PC-9 (cell line): ENCODE results near the gene CEP44. TPM values are rescaled to one million over a fixed set of nuclear protein-coding genes. Genes with fewer than 3 reads are reported as not detected.

Experiments
- BruUV-seq: library from RNA; stranded (reverse); fragments of 400-500 nt; replicated peaks from 2 replicates; lab custom pipeline; 2021; lab: Mats Ljungman, UMichigan
- CTCF ChIA-PET: fragments of 300-600 bp; sonication (Branson Sonifier 250); formaldehyde crosslinking; loops from one replicate; lab custom pipeline; 2022; ENCODE audit warnings: antibody characterized with exemption; lab: Charles Lee
- POLR2A ChIA-PET: fragments of 300-600 bp; sonication (Branson Sonifier 250); formaldehyde crosslinking; loops from one replicate; lab custom pipeline; 2022; ENCODE audit warnings: antibody characterized with exemption; ENCODE audit not compliant: unreplicated experiment; lab: Charles Lee
- DNase-seq, 2 experiments: peaks; one replicate each; pipeline versions ENCODE4 v3.0.0 to v3.0.0-alpha.2; 2015 to 2022; ENCODE audit warnings: mixed read lengths in 1 of 2
- H2AFZ ChIP-seq: fragments of 200-600 bp; sonication (generic); 2 replicates; pipeline ENCODE4 v1.8.1; 2017; ENCODE audit warnings: antibody characterized with exemption
- H3F3A ChIP-seq: fragments of 200-600 bp; sonication (generic); 2 replicates; pipeline ENCODE4 v1.8.1; 2017; ENCODE audit warnings: antibody characterized with exemption, mild to moderate bottlenecking, low read depth; ENCODE audit not compliant: insufficient read depth
- H3K27ac ChIP-seq: fragments of 200-600 bp; sonication (generic); 2 replicates; pipeline ENCODE4 v1.6.1; 2016; ENCODE audit warnings: mixed run types
- H3K27me3 ChIP-seq: fragments of 200-600 bp; sonication (generic); 2 replicates; pipeline ENCODE4 v1.6.1; 2016; ENCODE audit warnings: low read depth, mixed run types; ENCODE audit not compliant: insufficient read depth
- H3K36me3 ChIP-seq: fragments of 200-600 bp; sonication (generic); 2 replicates; pipeline ENCODE4 v1.6.1; 2016; ENCODE audit warnings: low read depth, mixed run types
- H3K4me1 ChIP-seq: fragments of 200-600 bp; sonication (generic); replicated peaks from 2 replicates; pipeline ENCODE4 v1.6.1; 2016; ENCODE audit warnings: mixed run types; ENCODE audit not compliant: insufficient read depth
- H3K4me2 ChIP-seq: fragments of 200-600 bp; sonication (generic); 2 replicates; pipeline ENCODE4 v1.6.1; 2017; ENCODE audit warnings: mixed run types
- H3K4me3 ChIP-seq: fragments of 200-600 bp; sonication (generic); 2 replicates; pipeline ENCODE4 v1.6.1; 2016; ENCODE audit warnings: mixed run types
- H3K79me2 ChIP-seq: fragments of 200-600 bp; sonication (generic); 2 replicates; pipeline ENCODE4 v1.6.1; 2017; ENCODE audit warnings: low read depth, mixed run types
- H3K9me2 ChIP-seq: fragments of 200-600 bp; sonication (generic); 2 replicates; pipeline ENCODE4 v1.8.1; 2017; ENCODE audit warnings: mild to moderate bottlenecking; ENCODE audit not compliant: insufficient read depth
- H3K9me3 ChIP-seq: fragments of 200-600 bp; sonication (generic); 2 replicates; pipeline ENCODE4 v1.8.1; 2016; ENCODE audit warnings: low read depth; ENCODE audit not compliant: insufficient read depth
- H4K20me1 ChIP-seq: fragments of 200-600 bp; sonication (generic); 2 replicates; pipeline ENCODE4 v1.8.1; 2017; ENCODE audit not compliant: insufficient read depth
- EZH2 ChIP-seq: fragments of 200-600 bp; sonication (generic); IDR thresholded peaks from 2 replicates; pipeline ENCODE4 v1.8.0; 2017; ENCODE audit warnings: antibody characterized with exemption, low read depth
- intact Hi-C: fragments of 100-400 bp; cut with micrococcal nuclease; formaldehyde crosslinking; loops from one replicate; pipeline ENCODE4 v1.10.0; 2022; ENCODE audit not compliant: unreplicated experiment
- total RNA-seq: library from RNA; stranded (reverse); gene quantifications from 2 replicates; pipeline ENCODE4 v1.2.3, GENCODE V29; 2021
- TF ChIP-seq, protein P1 (sequence below): fragments of 200-600 bp; sonication (generic); conservative IDR thresholded peaks from 2 replicates; pipeline ENCODE4 v1.6.1; 2017; ENCODE audit warnings: mixed run types, antibody characterized with exemption, mild to moderate bottlenecking, moderate library complexity

The CEP44 gene
- total RNA-seq, 1 experiment from 2014 or later, result 22.4 TPM

GRCh38 chr4:174352061-174352819 lies 68.5 kb downstream of the CEP44 start:
- TF ChIP-seq, protein P1, sequence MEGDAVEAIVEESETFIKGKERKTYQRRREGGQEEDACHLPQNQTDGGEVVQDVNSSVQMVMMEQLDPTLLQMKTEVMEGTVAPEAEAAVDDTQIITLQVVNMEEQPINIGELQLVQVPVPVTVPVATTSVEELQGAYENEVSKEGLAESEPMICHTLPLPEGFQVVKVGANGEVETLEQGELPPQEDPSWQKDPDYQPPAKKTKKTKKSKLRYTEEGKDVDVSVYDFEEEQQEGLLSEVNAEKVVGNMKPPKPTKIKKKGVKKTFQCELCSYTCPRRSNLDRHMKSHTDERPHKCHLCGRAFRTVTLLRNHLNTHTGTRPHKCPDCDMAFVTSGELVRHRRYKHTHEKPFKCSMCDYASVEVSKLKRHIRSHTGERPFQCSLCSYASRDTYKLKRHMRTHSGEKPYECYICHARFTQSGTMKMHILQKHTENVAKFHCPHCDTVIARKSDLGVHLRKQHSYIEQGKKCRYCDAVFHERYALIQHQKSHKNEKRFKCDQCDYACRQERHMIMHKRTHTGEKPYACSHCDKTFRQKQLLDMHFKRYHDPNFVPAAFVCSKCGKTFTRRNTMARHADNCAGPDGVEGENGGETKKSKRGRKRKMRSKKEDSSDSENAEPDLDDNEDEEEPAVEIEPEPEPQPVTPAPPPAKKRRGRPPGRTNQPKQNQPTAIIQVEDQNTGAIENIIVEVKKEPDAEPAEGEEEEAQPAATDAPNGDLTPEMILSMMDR, result no peak
- Histone ChIP-seq H2AFZ (no peak overlapping the region), H3K4me2 (no peak overlapping the region), H3K79me2 (no peaks in the 10 kb centered on the region), H4K20me1 (no peaks in the 10 kb centered on the region), H3K9me3 (no peaks in the 10 kb centered on the region), H3K4me3 (no peak overlapping the region), H3F3A (no peaks in the 10 kb centered on the region), H3K27me3 (no peaks in the 10 kb centered on the region), H3K9me2 (no peaks in the 10 kb centered on the region), H3K36me3 (no peaks in the 10 kb centered on the region), H3K27ac (no peak overlapping the region), H3K4me1 (no peaks in the 10 kb centered on the region)
- CTCF ChIA-PET, result no interaction called here
- no TSS peak for BruUV-seq
- DNase-seq, result no peak
- POLR2A ChIA-PET, result no interaction called here
- intact Hi-C loops, result no loop called here

DNA sequence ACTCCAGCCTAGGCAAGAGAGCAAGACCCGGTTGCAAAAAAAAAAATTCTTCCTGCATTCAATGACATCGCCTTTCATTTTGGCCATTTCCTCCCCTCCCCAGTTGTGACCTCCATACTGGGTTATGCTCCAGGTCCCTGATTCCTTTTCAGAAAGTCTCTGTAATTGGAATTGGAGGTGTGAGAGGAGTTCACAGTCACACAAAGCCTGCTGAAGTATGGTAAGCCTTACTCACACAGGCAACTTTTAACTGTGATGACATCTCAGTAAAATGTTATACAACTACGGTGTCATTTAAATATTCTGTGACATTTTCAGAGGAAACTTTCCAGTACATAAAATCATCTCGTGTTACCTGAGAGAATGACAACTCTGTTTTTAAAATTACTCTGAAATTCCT lies 73.6 kb downstream of the CEP44 start:
- Histone ChIP-seq H3K4me3 (no peak overlapping the region), H3K9me3 (no peaks in the 10 kb centered on the region), H3K27me3 (no peaks in the 10 kb centered on the region), H3K27ac (no peak overlapping the region), H4K20me1 (no peaks in the 10 kb centered on the region), H3K4me2 (no peak overlapping the region), H3F3A (no peaks in the 10 kb centered on the region), H3K4me1 (no peaks in the 10 kb centered on the region), H2AFZ (no peak overlapping the region), H3K9me2 (no peaks in the 10 kb centered on the region), H3K36me3 (no peaks in the 10 kb centered on the region), H3K79me2 (no peaks in the 10 kb centered on the region)
- CTCF ChIA-PET, result no interaction called here
- POLR2A ChIA-PET, result no interaction called here
- no peak for TF ChIP-seq EZH2
- TF ChIP-seq, protein P1, result no peak
- no TSS peak for BruUV-seq
- no peak for DNase-seq
- intact Hi-C loops, result no loop called here

GRCh38 chr4:174358410-174358809 lies 74.7 kb downstream of the CEP44 start:
- no peaks in the 10 kb centered on the region for H3K9me2 ChIP-seq
- TF ChIP-seq, protein P1, result no peak
- H3K4me3 ChIP-seq, result no peak overlapping the region
- POLR2A ChIA-PET, result no interaction called here
- CTCF ChIA-PET, result no interaction called here
- no peak for DNase-seq
- no peak overlapping the region for H3K27ac ChIP-seq
- intact Hi-C loops, result no loop called here
- no peak overlapping the region for H2AFZ ChIP-seq
- no peaks in the 10 kb centered on the region for H4K20me1 ChIP-seq
- no peaks in the 10 kb centered on the region for H3K4me1 ChIP-seq
- no peaks in the 10 kb centered on the region for H3F3A ChIP-seq
- no TSS peak for BruUV-seq
- H3K79me2 ChIP-seq, result no peaks in the 10 kb centered on the region
- no peaks in the 10 kb centered on the region for H3K36me3 ChIP-seq
- no peaks in the 10 kb centered on the region for H3K9me3 ChIP-seq
- H3K4me2 ChIP-seq, result no peak overlapping the region
- no peaks in the 10 kb centered on the region for H3K27me3 ChIP-seq
